ENCODE results near the gene ADAMTS17.

GRCh38 chr15:99970891-99971430, 370.8 kb downstream of the ADAMTS17 start:
- TF ChIP-seq, protein P1, sequence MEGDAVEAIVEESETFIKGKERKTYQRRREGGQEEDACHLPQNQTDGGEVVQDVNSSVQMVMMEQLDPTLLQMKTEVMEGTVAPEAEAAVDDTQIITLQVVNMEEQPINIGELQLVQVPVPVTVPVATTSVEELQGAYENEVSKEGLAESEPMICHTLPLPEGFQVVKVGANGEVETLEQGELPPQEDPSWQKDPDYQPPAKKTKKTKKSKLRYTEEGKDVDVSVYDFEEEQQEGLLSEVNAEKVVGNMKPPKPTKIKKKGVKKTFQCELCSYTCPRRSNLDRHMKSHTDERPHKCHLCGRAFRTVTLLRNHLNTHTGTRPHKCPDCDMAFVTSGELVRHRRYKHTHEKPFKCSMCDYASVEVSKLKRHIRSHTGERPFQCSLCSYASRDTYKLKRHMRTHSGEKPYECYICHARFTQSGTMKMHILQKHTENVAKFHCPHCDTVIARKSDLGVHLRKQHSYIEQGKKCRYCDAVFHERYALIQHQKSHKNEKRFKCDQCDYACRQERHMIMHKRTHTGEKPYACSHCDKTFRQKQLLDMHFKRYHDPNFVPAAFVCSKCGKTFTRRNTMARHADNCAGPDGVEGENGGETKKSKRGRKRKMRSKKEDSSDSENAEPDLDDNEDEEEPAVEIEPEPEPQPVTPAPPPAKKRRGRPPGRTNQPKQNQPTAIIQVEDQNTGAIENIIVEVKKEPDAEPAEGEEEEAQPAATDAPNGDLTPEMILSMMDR (IDR thresholded peaks at IDR 0.05) = no peak
- TF ChIP-seq POLR2A (IDR thresholded peaks at IDR 0.05) = no peak
